Measurements from ENCODE around the gene ITGB8. TPM values are rescaled to one million over a fixed set of nuclear protein-coding genes. Genes with fewer than 3 reads are reported as not detected.
A peak's percentile ranks its signal among the peaks of the same experiment; 100 is the strongest.
"Not testable (repeated sequence)": the region's sequence is repeated elsewhere in the genome, so short reads cannot be mapped to it uniquely, and the experiment has no call there.

Gene ITGB8
- 32.0 and 32.9 TPM in 2 replicates for total RNA-seq (2014; rRNA removed; shearing (Covaris generic))

DNA sequence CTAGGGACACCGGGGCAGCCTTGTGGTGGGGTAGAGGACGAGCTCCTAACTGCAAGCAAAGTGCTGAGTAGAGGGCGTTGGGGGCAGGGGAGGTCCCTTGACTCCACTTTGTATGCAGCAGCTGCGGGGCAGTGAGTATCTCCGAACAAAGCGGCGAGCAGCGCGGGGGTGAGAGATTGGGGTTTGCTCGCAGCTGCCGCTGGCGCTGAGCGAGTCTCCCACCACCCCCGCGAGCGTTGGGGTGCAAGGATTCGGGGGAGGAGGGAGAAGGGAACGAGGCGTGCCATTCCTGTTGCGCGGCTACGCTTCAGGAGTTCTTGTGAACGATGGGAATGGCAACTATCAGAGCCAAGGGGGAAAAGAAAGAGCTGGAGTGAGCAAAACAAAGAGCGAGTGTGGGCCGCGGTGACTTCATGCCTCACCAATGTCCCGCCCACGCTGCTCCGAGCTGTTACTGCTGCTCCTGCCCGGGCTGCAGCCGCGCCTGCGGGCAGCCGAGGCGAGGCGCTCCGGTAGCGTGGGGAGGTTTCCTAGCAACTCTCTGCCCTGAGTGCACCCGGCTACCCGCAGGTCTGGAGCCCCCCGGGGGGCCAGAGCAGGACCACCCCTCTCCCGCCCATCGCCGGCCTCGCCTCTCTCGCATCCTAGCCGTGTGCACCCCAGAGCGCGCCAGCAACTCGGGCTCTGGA, at the start of gene ITGB8:
Gene ITGB8 (plus strand): TSS at position 662 of the 689 bp plus-strand sequence. CDS start 907 bp downstream, outside the sequence.
- peak; percentile 99 for DNase-seq (ENCODE audit: low read depth)

DNA sequence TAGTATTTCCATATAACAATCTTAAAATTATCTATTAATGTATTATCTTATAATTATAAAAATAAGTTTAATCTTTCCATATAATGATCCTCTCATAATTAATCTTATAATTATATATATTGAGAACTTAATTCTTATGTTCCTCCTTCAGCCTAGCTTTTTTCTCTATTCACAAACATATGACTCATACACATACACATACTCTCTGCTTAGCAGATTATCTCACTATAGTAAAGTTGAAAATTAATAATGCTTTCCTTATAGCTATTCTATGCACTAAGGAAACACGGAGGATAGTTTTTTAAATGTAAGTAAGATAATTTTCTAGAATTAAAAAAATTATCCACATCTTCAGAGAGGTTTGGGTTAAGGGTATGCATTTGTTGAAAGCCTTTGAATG, 47.7 kb upstream of the ITGB8 start:
- DNase-seq (ENCODE audit: low read depth): no peak

DNA sequence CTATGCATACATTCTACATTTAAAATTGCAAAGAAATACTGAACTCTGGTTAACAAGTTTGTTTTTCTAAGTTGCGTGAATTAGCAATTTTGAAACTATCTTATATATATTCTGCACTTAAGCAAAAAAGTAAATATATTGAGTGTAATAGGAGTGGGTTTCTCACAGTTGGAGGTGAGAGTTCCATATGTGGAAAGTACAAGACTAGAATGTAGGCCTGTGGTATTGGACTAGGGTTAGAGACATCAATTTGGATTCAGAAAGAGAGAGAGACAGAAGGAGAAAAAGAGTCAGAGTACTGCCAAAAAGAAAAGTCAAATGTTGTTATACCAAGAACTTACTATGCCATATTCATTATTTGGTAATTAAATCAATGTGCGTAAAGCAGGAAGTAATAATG, 47.3 kb upstream of the ITGB8 start:
- no peak for DNase-seq (ENCODE audit: low read depth)

DNA sequence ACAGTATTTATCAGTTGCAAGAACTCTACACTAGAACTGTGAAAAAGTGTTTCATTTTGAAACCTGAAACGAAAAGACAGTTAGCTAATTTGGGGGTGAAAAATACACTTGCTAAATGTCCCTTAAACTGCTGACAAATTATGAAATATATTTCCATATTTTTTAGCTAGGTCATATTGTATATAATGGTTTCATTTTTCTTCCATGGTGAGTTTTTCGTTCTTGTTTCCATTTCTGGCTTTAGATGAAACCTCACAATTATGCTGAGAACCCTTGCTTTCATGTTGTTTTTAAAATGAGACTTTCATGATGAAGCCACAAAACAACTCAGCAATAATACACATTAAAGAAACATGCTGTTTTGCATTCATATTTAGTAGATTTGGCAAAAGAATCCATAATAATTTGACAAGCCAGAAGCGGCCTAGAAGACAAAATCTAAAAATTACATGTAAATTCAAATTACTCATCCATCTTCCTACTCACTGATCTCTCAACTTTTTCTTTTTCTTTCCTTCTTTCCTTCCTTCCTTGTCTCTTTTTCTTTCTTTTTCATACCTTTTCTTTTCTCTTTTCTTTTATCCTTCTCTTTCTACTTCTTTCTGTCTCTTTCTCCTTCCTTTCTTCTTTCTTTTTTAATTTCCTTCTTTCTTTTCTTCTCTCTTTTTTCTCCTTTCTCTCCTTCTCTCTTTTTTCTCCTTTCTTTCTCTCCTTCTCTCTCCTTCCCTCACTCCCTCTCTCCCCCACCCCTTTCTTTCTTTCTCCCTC, 46.5 kb upstream of the ITGB8 start:
- DNase-seq (ENCODE audit: low read depth): no peak

DNA sequence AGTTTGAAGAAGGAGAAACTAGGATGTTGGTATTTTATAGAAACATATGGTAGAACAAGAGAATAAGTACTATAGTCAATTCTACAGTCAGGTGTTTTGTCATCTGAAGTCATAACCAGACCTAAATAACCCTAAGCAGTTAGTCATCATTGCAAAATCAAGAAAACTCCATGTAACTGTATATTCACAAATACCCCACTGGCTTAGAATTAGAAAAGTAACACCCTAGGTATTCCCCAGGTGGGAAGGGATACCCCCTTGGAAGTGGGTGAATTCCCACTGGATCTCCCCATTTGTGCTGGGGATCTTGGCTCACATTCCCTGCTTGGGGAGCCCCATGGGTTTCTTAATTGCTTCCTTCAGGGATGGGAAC, 45.9 kb upstream of the ITGB8 start:
- no peak for DNase-seq (ENCODE audit: low read depth)

DNA sequence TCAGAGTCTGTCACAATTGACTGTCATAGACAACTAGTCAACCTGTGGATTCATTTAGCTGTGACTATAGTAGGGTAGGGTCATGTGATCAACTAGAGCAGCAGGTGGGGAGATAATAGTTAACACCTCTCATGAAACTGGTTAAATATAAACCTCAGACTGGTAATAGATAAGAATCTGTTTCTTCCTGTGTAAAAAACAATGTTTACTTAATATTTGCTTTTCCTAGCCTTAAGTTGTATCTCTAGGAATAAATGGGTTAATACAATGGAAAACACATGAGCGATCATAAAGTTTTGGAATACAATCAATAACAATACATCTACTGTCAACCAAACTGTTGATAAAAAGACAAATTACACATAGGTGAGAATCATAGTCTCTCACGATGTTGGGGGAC, 43.4 kb upstream of the ITGB8 start:
- DNase-seq (ENCODE audit: low read depth): no peak

DNA sequence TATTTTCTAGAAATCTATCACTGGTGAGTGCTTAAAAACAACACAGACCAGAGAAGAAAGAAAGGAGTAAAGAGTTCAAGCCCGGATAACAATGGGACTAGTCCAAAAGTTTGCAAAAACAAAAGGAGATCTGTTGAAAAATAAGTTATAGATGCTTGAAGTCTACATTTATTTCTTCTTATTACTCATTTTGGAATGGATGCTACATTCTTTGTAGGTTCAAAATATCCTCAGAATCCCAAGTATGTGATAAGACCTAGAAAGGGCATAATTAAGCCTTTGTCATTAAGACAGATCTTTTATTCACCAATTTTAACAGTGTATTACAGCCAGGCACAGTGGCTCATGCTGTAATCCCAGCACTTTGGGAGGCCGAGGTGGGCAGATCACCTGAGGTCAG, 42.7 kb upstream of the ITGB8 start:
- no peak for DNase-seq (ENCODE audit: low read depth)

DNA sequence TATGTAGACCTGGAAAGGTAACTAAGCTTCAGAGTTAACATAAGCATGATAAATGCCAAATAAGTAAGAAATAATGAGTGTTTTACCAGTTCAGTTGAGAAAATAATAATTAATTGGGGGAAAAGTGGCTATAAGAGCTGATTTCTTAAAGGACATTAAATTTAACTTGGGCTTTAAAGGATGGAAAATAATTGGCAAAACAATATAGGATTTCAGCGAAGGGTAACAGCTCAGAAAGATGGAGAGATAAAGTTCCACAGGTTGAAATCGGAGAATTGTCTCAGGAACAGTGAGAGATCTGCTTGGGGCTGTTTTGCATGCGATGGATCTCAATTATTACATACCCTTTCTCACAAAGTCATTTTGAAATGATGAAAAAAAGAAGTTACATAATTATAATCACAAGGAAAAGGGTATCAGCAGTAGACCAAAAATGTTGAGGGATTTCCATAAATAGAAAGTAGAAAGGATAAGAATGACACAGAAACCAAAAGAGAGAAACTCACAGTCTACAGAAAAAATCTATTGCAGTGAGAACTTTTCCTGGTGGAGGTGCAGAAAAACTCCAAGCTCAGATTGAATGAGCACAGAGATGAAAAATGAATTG, 40.1 kb upstream of the ITGB8 start:
- DNase-seq (ENCODE audit: low read depth): no peak

DNA sequence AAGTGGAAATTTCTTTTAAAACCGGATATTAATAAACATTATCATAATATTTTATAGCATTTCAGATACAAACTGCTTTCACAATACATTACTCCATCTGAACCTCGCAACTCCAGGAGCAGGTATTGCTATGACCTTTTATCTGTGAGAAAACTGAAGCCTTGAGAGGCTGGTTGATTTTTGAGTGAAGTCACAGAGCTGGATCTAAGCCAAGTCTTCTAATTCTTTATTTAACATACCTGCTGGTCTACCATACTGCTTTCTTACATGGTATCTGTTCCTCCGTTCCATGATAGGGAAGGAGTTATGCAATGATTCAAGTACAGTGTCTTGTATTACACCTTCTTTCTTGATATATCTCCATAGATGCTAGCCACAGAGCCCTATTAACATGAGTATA, 37.4 kb upstream of the ITGB8 start:
- no peak for DNase-seq (ENCODE audit: low read depth)

DNA sequence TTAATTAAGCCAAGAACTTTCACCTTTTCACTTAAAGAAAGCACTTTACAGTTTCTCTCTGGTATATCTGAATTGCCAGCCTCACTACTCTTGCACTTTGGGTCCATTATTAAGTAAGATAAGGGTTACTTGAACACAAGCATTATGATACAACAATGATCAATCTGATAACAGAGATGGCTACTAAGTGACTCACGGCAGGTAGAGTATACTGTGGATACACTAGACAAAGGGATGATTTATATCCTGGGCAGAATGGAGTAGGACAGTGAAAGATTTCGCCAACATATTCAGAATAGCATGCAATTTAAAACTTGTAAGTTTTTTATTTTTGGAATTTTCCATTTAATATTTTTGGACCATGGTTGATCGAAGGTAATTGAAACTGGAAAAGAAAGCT, 34.3 kb upstream of the ITGB8 start:
- DNase-seq (ENCODE audit: low read depth): no peak

DNA sequence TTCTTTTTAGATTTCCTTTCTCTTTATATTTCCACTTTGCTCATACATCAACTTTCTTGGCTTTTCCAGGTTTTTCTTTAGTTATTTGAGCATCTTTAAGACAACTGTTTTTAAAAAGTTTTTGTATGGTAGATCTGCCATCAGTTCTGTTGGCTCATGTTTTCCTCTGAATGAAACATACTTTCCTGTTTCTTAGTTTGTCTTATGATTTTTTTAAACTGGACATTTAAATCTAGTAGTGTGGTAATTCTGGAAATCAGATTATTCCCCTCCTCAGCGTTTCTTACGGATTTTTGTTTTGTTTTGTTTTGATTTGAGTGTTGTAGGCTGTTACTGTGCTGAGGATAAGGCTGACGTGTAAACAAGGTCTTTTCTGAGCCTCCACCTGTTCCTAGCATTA, 33.8 kb upstream of the ITGB8 start:
- no peak for DNase-seq (ENCODE audit: low read depth)

DNA sequence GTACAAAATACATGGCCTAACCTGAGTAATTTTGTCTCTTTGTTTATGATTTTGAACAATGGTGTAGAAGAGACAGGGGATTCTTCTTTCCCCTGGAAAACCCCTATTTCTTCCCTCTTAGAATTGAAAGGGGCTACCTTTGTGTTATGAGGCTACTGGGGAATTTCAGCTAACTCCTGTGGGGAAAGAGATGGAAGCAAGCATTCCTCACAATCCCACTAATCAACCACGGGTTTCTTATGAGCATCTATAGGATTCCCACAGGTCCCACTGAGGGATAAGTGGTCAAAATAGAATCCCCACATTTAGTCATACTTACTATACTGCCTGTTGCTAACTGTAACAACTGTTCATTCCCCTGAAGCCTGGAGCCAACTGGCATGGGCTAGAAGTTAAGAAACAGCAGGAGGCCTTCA, 32.2 kb upstream of the ITGB8 start:
- DNase-seq (ENCODE audit: low read depth): no peak

DNA sequence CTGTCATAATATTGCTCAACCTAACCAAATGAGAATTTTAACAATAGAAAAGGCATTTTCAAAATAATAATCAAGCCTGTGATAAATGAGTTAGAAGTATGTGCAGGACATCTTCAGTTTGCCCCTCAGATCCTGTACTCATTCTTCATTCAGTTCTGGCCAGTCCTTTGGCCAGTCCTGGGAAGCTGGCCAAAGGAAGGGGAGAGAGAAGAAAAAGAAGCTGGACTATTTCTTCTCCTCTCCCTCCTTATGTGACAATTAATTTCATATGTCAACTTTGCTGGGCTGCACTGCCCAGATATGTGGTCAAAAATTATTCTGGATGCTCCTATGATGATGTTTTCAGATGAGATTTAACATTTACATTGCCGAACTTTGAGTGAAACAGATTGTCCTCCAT, 31.6 kb upstream of the ITGB8 start:
- DNase-seq (ENCODE audit: low read depth): no peak

DNA sequence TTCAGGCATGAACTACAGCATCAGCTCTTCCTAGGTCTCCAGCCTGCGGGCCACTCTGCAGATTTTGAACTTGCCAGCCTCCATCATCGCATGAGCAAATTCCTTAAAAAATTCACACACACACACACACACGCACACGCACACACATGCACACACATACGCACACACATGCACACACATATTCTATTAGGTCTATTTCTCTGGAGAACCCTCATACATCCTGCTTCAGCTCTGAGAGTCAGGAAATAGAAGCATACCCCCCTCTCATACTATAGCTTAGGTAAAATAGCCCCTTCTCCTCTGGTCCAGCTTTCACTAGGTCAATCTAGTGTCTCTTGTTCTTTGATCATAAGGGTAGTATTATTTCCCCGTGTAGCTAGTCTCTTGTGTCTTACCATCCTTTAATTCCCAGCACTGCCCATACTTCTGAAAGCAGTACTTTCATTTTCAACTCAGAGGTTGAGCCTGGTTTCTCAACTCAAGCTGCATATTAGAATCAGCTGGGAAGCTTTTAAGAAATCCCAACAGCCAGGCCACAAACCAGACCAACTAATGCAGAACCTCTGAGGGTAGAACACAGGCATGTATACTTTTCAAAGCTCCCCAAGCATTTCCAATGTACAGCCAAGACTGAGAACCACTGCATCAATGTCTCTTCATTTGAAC, 30.9 kb upstream of the ITGB8 start:
- DNase-seq (ENCODE audit: low read depth): peak; percentile 27

DNA sequence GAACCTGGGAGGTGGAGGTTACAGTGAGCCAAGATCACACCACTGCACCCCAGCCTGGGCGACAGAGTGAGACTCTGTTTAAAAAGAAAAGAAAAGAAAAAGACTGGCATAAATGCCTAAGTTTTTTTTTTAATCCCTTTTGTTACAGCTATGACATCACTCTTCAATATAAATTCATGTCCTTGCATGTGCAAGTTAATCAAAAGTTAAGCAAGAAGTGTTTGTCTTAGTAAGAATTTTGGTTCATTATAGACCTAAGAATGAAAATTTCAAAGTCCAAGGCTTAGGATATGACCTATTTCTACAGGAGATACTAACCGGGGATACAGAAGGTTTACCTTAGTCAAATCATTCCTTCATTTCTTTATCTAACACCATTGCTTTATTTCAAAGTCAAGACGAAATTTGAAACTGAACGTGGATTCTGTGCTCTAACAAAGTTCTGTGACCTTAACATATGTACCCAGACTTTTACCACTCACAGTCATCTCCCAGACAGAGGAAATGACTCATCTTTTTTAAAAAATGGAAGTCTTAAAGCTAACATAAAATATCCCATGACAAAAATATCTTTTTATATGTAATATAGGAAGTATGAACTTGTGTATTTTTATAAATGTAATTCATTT, 29.3 kb upstream of the ITGB8 start:
- peak; percentile 46 for DNase-seq (ENCODE audit: low read depth)

DNA sequence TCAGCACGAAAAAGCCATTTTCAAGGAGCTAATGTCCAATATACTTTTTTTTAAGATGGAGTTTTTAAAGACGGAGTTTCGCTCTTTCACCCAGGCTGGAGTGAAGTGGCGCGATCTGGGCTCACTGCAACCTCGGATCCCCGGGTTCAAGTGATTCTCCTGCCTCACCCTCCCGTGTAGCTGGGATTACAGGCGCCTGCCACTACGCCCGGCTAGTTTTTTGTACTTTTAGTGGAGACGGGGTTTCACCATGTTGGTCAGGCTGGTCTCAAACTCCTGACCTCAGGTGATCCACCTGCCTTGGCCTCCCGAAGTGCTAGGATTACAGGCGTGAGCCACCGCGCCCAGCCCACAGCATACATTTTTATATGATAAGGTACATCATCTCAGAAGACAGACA, 28.4 kb upstream of the ITGB8 start:
- DNase-seq (ENCODE audit: low read depth): not testable (repeated sequence)

DNA sequence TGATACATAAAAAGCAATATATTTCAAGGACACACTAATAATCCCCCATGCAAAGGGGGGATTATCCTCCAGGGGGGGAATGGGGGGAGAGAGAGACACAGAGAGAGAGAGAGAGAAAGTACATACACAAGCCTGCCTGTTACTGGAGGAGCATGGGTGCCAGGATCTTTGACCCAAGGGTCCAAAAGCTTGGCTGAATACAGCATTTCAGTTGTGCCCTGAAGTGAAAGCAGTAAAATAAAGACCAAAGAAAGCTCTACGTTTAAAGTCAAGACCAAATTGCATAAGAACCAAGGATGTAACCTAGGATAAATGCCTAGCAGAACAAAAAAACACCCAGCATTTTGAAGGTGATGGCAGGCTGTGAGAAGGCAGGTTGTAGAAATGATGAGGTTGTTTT, 27.8 kb upstream of the ITGB8 start:
- no peak for DNase-seq (ENCODE audit: low read depth)

DNA sequence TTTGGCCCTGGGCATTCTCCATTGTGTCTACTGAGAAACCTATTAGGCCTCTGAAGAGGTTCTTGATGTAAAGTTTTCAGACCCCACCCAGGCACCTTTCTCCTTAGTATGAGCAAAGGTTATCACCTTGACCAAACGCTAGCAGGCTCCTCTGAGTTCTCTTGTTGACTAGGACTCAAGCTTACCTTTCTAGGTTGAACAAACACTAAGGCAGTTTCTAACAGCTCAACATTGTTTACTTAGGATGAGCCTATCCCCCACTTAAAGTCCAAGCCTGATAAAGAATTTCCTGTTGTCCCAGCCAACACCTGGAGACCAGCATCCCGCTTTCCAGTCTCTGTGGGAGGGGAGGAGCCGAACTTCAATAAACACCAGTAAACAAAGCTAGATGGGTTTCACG, 26.3 kb upstream of the ITGB8 start:
- no peak for DNase-seq (ENCODE audit: low read depth)

DNA sequence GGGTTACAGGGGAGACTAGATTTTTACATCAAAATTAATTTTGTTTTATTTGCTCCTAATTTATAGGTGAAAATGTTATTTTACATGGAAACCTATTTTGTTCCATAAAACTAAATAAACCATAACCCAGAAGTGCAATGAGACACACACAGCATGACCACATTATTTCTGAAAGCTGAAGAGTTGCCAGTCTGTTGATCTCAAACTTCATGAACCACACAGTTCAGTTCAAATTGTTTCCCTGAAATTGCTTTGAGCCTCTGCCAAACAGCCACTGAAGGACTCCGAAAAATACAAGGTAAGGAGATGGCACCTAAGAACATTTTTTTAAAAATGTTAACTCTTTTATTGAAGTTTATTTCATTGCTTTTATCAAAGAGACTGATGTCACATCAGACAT, 25.0 kb upstream of the ITGB8 start:
- no peak for DNase-seq (ENCODE audit: low read depth)

DNA sequence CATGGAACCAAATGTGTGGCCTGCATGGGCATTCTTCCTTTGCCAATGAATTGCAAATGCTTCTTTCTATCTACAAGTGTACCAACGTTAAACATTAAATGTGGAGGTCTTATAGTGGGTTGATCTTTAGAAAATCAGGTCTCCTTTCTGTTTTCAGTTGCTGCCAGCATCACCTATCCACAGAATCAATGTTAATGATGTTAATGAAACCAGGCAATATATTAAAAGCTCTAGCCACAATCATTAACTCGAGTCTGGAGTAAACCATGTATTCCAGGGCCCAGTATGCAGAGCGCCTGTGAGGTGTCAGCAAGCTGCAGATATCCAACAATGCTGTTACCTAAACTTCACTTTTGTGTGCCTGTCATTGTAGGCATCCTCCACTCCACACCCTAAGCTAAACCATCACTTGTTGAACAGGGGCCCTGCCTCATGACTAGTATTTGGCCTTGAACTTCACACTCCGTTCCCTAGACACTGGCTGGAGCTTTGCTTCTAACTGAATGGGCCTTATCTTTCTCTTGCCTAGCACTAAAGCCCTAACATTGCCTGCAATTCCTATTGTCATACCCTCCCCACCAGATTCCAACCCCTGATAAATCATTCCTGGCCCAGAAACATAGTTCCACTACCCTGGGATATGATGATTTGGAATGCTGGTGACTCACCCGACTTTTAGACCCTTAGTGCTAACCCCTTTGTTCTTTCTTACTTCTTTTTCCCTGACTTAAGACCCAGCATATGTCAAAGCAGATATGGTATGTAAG, 24.3 kb upstream of the ITGB8 start:
- DNase-seq (ENCODE audit: low read depth): peak; percentile 82

DNA sequence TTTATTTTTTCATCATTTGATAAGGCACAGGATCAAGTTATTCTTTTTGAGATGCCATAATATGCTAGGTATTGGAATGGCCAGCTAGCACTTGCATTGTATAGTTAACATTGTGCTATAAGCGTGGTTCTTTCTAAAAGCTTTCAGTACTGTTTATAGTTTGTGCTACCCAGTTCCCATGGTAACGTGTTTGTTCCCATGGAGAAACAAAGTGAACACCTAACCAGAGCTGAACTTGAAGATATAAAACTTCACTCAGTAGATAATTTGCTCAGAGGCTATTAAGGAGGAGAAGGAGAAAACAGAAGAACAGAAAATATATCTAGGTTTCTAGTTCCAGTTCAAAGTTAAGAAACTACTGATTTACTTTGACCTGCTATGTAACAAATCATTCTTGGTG, 23.6 kb upstream of the ITGB8 start:
- peak; percentile 82 for DNase-seq (ENCODE audit: low read depth)
